Muscle layer of colon (tissue), 2 donors: ENCODE results near the gene DUS1L.

Experiments used
- H3K27ac ChIP-seq: one replicate; pipeline ENCODE4 v1.7.0; 2013; ENCODE audit warnings: low read depth, mild to moderate bottlenecking, low read length, moderate library complexity
- H3K27me3 ChIP-seq, 2 donors: one replicate each; pipeline ENCODE4 v1.7.0; 2013; ENCODE audit warnings: low read length in 2 of 2, mild to moderate bottlenecking in 2 of 2; ENCODE audit not compliant: insufficient read depth in 2 of 2, control insufficient read depth in 1 of 2
- H3K36me3 ChIP-seq: one replicate; pipeline ENCODE4 v1.7.0; 2013; ENCODE audit warnings: mild to moderate bottlenecking, low read length; ENCODE audit not compliant: insufficient read depth
- H3K4me1 ChIP-seq: one replicate; pipeline ENCODE4 v1.7.0; 2013; ENCODE audit warnings: mild to moderate bottlenecking, low read length; ENCODE audit not compliant: insufficient read depth
- H3K4me3 ChIP-seq, 2 donors: one replicate each; pipeline ENCODE4 v1.7.0; 2013; ENCODE audit warnings: low read length in 2 of 2, low read depth in 1 of 2, mild to moderate bottlenecking in 1 of 2, moderate library complexity in 1 of 2
- H3K9ac ChIP-seq: one replicate; pipeline ENCODE4 v1.7.0; 2013; ENCODE audit warnings: low read length
- H3K9me3 ChIP-seq: one replicate; pipeline ENCODE4 v1.7.0; 2013; ENCODE audit warnings: mild to moderate bottlenecking, low read length
- donor health status: abdominal sarcoma.
- donor health status: Adenocarcinoma of cecum.

Gene DUS1L

DNA sequence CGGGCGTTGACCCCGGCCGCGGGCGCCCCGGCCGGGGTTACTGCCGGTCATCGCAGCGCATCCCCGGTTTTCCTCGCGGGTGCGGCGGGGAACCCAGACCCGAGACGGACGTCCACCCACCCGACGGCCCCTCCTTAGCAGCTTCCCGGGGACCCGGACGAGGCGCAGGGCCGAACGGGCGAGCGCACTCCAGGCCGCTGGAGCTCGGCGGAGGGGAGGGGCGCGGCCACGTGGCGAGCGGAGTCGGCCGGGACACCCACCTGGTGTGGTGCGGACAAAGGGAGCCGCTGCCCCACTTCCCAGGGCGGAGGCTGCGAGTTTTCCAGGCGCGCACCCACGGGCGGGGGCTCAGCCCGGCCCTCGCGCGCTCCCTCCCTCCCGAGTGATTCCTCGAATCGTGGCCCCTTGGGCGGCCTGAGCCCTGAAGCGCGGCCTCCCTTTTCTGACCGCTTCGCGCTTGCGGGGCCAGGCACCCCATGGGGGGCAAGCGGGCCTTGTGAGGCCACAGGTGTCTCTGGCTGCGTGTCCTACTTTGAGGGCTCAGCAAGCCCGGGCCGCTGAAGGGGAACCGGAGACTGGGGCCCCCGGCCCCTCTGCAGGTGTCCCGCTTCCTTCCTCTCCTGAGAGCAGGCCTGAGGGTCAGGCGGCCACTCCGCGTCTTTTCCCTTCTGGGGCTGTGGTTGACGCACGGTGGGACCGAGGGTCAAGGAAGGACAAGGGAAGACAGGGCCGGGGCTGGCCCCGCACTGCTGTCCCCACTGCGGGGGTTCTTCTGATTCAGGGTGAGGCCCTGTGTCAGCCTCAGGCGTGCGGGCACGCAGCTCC, 33.5 kb upstream of the DUS1L start:
- H3K9ac ChIP-seq = no peak overlapping the region
- H3K4me3 ChIP-seq = peak overlapping the region; percentile 66 to 74
- H3K4me1 ChIP-seq = peaks cover 36% of the 10 kb centered on the region

DNA sequence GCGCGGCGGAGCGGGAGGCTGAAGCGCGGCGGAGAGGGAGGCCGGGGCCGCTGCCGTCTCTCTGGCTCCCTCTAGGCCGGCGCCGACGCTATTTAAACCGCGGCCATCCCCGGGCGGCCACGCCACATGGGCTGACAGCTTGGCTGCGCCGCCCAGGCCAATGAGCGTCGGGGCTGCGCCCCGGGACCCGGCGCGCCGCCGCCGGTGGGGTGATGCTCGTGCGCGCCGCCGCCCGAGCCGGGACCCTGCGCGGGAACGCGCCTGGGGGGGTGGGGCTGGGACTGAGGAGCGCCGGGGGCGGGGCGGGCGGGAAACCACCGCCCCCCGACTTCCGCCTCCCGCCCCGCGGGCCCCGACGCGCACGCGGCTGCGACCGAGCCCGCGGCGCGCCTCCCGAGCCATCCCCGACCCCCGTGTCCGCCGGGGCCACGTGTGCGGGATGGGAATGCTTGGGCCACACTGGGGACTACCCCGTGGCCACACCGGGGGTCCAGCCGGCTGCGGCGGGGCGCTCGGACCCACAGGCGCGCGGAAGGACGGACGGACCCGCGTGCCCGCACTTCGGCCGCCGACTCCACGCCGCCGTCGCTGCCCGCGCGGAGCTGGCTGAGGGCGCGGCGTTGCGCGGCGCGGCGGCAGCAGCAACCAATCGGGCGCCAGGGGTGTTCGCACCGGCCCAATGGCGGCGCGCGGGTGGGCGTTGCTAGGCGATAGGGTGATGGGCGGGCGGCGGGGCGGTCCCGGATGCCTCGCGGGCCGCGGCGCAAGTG, 32.8 kb upstream of the DUS1L start, which contains the start of gene FASN:
Gene FASN (minus strand): TSS at position 68 of the 770 bp plus-strand sequence. CDS start 1,791 bp downstream, outside the sequence.
- Histone ChIP-seq H3K4me3 (peak within 1 kb of the TSS; percentile 66 to 74), H3K4me1 (peaks cover 28% of the 10 kb centered on the region), H3K27me3 (no peaks in the 10 kb centered on the region), H3K27ac (peak within 1 kb of the TSS; percentile 95), H3K9ac (peak within 1 kb of the TSS; percentile 15), H3K9me3 (no peaks in the 10 kb centered on the region), H3K36me3 (peaks cover 6% of the 10 kb centered on the region)

More for the DNA sequence above, 33.5 kb upstream of the DUS1L start:
- H3K27me3 ChIP-seq = no peaks in the 10 kb centered on the region
- no peaks in the 10 kb centered on the region for H3K9me3 ChIP-seq
- peak overlapping the region; percentile 95 for H3K27ac ChIP-seq
- peaks cover 5% of the 10 kb centered on the region for H3K36me3 ChIP-seq

DNA sequence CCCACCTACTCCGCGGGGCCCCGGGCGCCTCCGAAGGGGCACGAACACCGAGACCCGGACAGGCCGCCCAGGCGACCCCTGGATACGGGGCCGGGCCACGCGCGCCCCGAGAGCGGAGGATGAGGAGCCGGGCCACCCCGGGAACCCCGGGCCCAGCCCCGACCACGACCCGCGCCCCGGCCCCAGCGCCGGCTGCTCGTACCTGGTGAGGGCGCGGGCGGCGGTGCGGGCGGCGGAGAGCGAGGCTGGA, 32.2 kb upstream of the DUS1L start:
- H3K9ac ChIP-seq = no peak overlapping the region

DNA sequence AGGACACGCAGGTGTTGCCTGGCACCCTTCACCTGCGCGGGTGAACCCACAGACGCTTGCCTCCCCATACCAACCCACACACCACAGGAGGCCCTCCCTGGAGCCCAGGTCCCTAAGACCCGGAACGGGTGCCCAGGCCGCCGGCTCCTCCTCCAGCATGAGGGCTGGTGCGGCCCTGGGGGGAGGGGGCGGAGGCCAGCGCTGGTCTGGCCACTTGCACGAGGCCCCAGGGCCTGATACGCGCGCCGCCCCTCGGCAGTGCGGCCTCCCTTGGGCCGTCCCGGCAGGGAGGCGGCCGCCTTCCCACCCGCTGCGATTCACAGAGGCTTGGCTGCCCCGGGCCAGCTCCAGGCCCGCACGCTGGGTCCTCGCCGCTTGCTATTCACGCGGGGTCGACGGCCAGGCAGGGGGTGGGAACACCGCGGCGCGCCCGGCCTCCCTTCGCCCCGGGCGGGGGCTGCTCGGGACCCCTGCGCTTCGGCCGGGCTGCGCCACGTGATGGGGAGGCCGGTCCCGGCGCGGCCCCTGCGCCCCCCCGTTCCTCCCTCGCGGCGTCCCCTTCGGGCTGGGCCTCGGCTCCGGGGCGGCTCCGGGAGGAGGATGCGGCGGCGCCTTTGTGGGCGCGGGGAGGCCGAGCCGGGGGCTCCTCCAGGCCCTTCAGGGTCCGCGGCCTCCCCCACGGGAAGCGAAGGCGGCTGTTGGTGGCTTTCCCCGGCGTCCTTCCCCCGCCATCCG, 31.7 kb upstream of the DUS1L start:
- H3K4me3 ChIP-seq = peak overlapping the region; percentile 49 to 62
- H3K9ac ChIP-seq = peak overlapping the region; percentile 15
- H3K27ac ChIP-seq = peak overlapping the region; percentile 80
- H3K9me3 ChIP-seq = no peaks in the 10 kb centered on the region
- H3K27me3 ChIP-seq = no peaks in the 10 kb centered on the region
- H3K36me3 ChIP-seq = peaks cover 11% of the 10 kb centered on the region
- H3K4me1 ChIP-seq = peaks cover 25% of the 10 kb centered on the region

More for the DNA sequence above, 32.2 kb upstream of the DUS1L start:
- no peaks in the 10 kb centered on the region for H3K27me3 ChIP-seq
- H3K9me3 ChIP-seq = no peaks in the 10 kb centered on the region
- H3K4me3 ChIP-seq = peak overlapping the region; percentile 49 to 62
- H3K36me3 ChIP-seq = peaks cover 11% of the 10 kb centered on the region
- peaks cover 25% of the 10 kb centered on the region for H3K4me1 ChIP-seq
- peak overlapping the region; percentile 80 for H3K27ac ChIP-seq

DNA sequence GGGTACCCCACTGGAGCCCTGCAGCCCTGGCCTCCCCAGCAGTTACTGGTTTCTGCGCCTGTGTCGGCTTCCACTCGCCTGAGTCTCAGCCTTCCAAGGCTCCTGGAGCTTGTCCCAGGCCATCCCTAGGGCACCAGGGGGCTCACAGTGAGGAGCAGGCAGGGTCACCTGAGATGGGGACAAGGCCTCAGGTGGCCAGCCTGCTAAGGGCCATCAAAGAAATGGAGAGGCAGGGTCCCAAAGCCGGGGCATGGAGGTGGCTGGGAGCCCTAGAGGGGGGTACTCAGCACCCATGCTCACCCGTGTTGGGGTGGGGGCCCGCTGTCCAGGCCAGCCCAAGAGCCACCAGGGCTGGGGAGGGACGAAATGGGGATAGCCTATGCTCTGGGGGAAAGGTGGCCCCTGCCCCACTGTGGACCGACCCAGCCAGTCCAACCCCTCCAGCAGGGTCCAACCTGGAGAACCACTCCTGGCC, 31.1 kb upstream of the DUS1L start:
- Histone ChIP-seq H3K27me3 (no peaks in the 10 kb centered on the region), H3K9ac (peak overlapping the region; percentile 15), H3K4me3 (peak overlapping the region; percentile 49 to 62), H3K27ac (peak overlapping the region; percentile 80), H3K9me3 (no peaks in the 10 kb centered on the region), H3K36me3 (peaks cover 17% of the 10 kb centered on the region), H3K4me1 (peaks cover 25% of the 10 kb centered on the region)

DNA sequence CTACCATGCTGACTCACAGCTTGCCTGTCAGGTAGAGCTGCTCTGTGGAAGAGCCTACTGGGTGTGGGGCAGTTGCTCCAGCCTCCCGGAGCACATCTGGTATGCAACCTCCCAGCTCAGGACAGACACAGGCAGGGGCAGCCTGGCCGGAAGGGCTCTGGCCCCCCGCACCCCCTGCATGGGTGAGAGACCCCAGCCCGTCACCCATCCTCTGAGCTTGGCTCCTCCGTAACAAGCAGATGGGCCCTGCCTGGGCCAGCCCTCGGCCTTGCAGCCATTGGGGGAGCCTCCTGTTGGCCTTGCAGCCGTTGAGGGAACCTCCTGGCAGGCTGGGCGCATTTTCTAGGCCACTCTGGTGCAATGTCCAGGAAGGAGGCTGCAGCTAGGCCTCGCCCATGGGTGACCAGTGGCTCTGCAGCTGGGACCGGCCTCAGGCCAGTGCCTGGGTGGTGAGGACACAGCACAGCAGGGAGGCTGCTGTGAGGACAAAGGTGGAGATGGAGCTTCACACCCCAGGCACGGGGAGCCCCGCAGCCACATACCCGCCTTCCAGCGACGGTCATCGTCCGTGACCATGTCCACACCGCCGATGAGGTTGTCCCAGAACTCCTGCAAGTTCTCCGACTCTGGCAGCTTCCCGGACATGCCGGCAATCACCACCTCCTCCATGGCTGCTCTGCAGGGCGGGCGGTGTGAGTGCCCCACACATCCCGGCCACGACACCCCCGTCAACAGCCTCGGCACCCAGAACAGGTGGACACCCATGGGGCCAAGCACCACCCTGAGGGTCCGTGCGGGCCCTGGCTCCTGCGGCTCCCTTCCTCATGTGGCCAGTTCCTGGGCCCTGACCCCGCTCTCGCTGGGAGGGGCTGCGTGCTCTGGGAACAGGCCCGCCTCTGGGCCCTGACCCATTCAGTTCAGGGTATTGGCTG, 30.4 kb upstream of the DUS1L start:
- Histone ChIP-seq H3K27ac (no peak overlapping the region), H3K4me3 (no peak overlapping the region), H3K9me3 (no peaks in the 10 kb centered on the region), H3K9ac (no peak overlapping the region), H3K4me1 (peaks cover 20% of the 10 kb centered on the region), H3K36me3 (peaks cover 22% of the 10 kb centered on the region), H3K27me3 (no peaks in the 10 kb centered on the region)

DNA sequence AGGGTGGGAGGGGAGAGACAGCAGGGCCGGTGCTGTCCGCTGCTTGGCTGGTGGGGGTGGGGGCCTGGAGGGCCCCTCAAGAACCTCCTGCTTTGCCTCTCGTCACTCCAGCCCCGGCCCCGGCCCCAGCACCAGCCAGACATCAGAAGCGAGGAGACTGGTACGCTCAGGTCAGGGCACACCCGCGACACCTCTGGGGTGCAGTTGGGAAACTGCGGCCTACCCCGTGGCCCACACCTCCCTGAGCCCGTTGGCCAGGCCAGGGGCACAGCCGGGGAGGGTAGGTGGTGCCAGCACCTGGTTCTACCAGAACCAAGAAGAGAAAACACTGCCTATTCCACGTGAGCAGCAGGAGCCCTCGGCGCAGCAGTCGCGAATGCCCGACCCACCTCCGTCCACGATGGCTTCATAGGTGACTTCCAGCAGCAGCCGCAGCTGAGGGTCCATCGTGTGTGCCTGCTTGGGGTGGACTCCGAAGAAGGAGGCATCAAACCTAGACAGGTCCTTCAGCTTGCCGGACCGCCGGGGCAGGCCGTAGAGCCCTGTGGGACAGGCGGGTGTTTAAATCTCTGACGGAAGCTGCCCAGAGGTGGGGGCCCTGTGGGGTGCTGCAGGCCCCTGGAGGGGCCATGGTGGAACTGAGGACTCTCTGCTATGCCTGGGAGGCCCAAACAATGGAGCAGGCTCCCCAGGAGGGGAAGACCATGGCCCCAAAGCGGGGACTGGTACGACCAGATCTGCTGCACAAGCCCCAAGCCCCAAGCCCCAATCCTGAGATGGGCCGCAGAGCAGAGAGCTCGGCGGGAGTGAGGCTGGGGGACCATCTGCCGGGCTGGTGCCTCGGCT, 29.6 kb upstream of the DUS1L start:
- H3K4me1 ChIP-seq = peaks cover 18% of the 10 kb centered on the region
- H3K9ac ChIP-seq = no peak overlapping the region
- no peak overlapping the region for H3K27ac ChIP-seq
- H3K27me3 ChIP-seq = no peaks in the 10 kb centered on the region
- H3K9me3 ChIP-seq = no peaks in the 10 kb centered on the region
- no peak overlapping the region for H3K4me3 ChIP-seq
- peaks cover 25% of the 10 kb centered on the region for H3K36me3 ChIP-seq

DNA sequence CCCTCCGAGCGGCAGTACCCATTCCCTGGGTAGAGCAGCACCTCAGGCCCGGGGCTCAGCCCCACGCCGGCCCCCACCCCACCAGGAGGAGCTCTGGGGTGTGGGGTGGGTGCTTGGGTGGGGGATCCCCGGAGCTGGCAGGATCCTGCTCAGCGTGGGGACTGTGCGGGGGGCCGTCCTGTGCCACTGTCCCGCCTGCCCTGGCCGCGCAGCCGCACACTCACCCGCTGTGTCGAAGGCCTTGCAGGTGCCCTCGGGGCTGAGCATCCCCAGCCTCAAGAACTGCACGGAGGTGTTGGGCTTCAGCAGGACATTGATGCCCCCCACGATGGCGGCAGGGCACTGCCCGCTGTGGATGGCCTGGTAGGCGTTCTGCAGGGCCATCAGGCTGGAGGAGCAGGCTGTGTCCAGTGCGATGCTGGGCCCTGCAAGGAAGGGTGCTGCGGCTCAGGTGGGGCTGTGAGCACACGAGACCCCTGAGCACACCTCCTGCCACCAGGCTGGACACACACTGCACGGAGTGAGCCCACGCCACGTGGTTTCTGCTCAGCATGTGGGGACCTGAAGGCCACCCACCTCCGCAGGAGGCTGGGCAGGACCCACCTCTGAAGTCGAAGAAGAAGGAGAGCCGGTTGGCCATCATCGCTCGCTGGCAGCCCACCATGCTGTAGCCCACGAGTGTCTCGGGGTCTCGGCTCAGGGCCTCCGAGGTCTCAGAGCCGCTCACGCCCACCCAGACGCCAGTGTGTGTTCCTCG, 27.6 kb upstream of the DUS1L start:
- Histone ChIP-seq H3K36me3 (peaks cover 42% of the 10 kb centered on the region), H3K27me3 (no peaks in the 10 kb centered on the region), H3K27ac (no peak overlapping the region), H3K4me3 (no peak overlapping the region), H3K9ac (no peak overlapping the region), H3K9me3 (no peaks in the 10 kb centered on the region), H3K4me1 (peaks cover 10% of the 10 kb centered on the region)

DNA sequence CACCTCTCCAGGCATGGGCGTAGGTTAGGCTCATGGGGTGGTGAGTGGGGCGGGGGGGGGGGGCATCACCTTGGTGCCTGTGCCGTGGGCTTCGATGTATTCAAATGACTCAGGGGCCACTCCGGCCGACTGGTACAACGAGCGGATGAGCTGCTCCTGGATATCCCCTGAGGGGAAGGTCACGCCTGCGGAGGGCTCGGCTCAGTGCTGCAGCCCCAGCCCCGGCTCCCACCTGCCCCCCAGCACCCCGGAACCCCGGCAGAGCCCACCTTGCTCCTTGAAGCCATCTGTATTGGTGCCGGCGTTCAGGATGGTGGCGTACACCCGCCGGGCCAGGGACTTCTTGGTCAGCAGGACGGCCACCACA, 27.0 kb upstream of the DUS1L start:
- Histone ChIP-seq H3K27ac (no peak overlapping the region), H3K4me3 (no peak overlapping the region), H3K4me1 (peaks cover 10% of the 10 kb centered on the region), H3K9ac (no peak overlapping the region), H3K36me3 (peaks cover 48% of the 10 kb centered on the region), H3K27me3 (no peaks in the 10 kb centered on the region), H3K9me3 (no peaks in the 10 kb centered on the region)
